HCT116 (cell line): ENCODE results near the gene ITIH4. TPM values are rescaled to one million over a fixed set of nuclear protein-coding genes. Genes with fewer than 3 reads are reported as not detected.

Experiments used
- ATAC-seq: fragments of 200-7000 bp; cut with Tn5 transposase; 2 replicates; pipeline ENCODE4 v1.9.1; 2020; ENCODE audit warnings: mild to moderate bottlenecking, moderate library complexity
- BruUV-seq: library from RNA; stranded (reverse); fragments of 400-500 nt; replicated peaks from 2 replicates; lab custom pipeline; 2021; lab: Mats Ljungman, UMichigan
- CTCF ChIA-PET: fragments of 300-600 bp; sonication (Branson Sonifier 250); formaldehyde crosslinking; loops from one replicate; lab custom pipeline; 2021; ENCODE audit warnings: antibody characterized with exemption; lab: Charles Lee
- POLR2A ChIA-PET: fragments of 300-600, 350-600 bp; sonication (Branson Sonifier 250); formaldehyde crosslinking; loops from one replicate; lab custom pipeline; 2021; ENCODE audit warnings: antibody characterized with exemption; lab: Charles Lee
- RAD21 ChIA-PET, 2 experiments: fragments of 300-600 bp; sonication (Branson Sonifier 250); formaldehyde crosslinking; loops; one replicate each; lab custom pipeline; 2023; ENCODE audit warnings: low total read pairs in 2 of 2; ENCODE audit not compliant: uncharacterized antibody in 2 of 2, unreplicated experiment in 2 of 2, low non-redundant PET in 1 of 2; lab: Charles Lee
- DNase-seq: peaks from one replicate; pipeline ENCODE4 v3.0.0-alpha.2; 2010; ENCODE audit warnings: low read depth, low spot score
- H2AFZ ChIP-seq: fragments of 200-600 bp; shearing (Covaris generic), sonication (generic); 2 replicates; pipeline ENCODE4 v1.6.1; 2017; ENCODE audit warnings: low read depth, mixed run types, mixed read lengths, antibody characterized with exemption, low read length; ENCODE audit not compliant: poor library complexity, severe bottlenecking
- H3K27ac ChIP-seq: 2 replicates; pipeline ENCODE4 v1.5.1; 2012; ENCODE audit warnings: low read depth, low read length
- H3K27me3 ChIP-seq: fragments of 200-600 bp; sonication (generic); 2 replicates; pipeline ENCODE4 v1.6.1; 2016; ENCODE audit warnings: mixed run types, low read length, mixed read lengths; ENCODE audit not compliant: insufficient read depth
- H3K36me3 ChIP-seq, 2 experiments: fragments of 200-500 bp in 1 of 2; fragments of 200-600 bp in 1 of 2; sonication (Bioruptor generic) in 1 of 2; sonication (generic) in 1 of 2; 2 replicates each; pipeline versions ENCODE4 v1.5.1 to v1.6.1; 2014 to 2016; ENCODE audit warnings: low read length in 2 of 2, inconsistent platforms in 1 of 2, mixed read lengths in 1 of 2, mixed run types in 1 of 2; ENCODE audit not compliant: insufficient read depth in 2 of 2, control insufficient read depth in 1 of 2
- H3K4me1 ChIP-seq, 2 experiments: fragments of 200-600 bp in 1 of 2; sonication (generic) in 1 of 2; 2 replicates each; pipeline versions ENCODE4 v1.5.1 to v1.6.1; 2012 to 2017; ENCODE audit warnings: low read length in 2 of 2, inconsistent platforms in 1 of 2, mild to moderate bottlenecking in 1 of 2, mixed read lengths in 1 of 2, mixed run types in 1 of 2, moderate library complexity in 1 of 2; ENCODE audit not compliant: insufficient read depth in 2 of 2, control insufficient read depth in 1 of 2
- H3K4me2 ChIP-seq: fragments of 200-600 bp; sonication (generic); 2 replicates; pipeline ENCODE4 v1.6.1; 2017; ENCODE audit warnings: mixed run types, low read length, mixed read lengths
- H3K4me3 ChIP-seq, 2 experiments: fragments of 200-600 bp in 1 of 2; sonication (generic) in 1 of 2; replicated peaks in 1 of 2; 2 replicates each; pipeline ENCODE4 v1.5.1; 2011 to 2016; ENCODE audit warnings: low read length in 2 of 2, control low read depth in 1 of 2, low read depth in 1 of 2, mild to moderate bottlenecking in 1 of 2, mixed read lengths in 1 of 2, mixed run types in 1 of 2
- H3K79me2 ChIP-seq: fragments of 200-600 bp; sonication (generic); 2 replicates; pipeline ENCODE4 v1.6.1; 2017; ENCODE audit warnings: mild to moderate bottlenecking, mixed run types, low read length, moderate library complexity, mixed read lengths; ENCODE audit not compliant: insufficient read depth
- H3K9ac ChIP-seq: fragments of 200-600 bp; sonication (generic); 2 replicates; pipeline ENCODE4 v1.6.1; 2016; ENCODE audit warnings: low read length, mixed read lengths
- H3K9me2 ChIP-seq: fragments of 200-600 bp; sonication (generic), shearing (Covaris generic); 2 replicates; pipeline ENCODE4 v1.6.1; 2017; ENCODE audit warnings: mixed run types, mild to moderate bottlenecking, moderate library complexity; ENCODE audit not compliant: insufficient read depth
- H3K9me3 ChIP-seq, 2 experiments: fragments of 200-500 bp in 1 of 2; fragments of 200-600 bp in 1 of 2; sonication (Bioruptor generic) in 1 of 2; sonication (generic) in 1 of 2; 2 replicates each; pipeline ENCODE4 v1.6.1; 2014 to 2017; ENCODE audit warnings: low read length in 2 of 2, mixed read lengths in 2 of 2, inconsistent platforms in 1 of 2, low read depth in 1 of 2, mild to moderate bottlenecking in 1 of 2, mixed run types in 1 of 2, moderate library complexity in 1 of 2; ENCODE audit not compliant: control insufficient read depth in 1 of 2, insufficient read depth in 1 of 2
- H4K20me1 ChIP-seq: fragments of 200-600 bp; sonication (generic), shearing (Covaris generic); 2 replicates; pipeline ENCODE4 v1.6.1; 2017; ENCODE audit warnings: mixed run types, mild to moderate bottlenecking, moderate library complexity; ENCODE audit not compliant: insufficient read depth
- CBX3 ChIP-seq: IDR thresholded peaks from 2 replicates; pipeline ENCODE4 v1.6.1; 2012; ENCODE audit warnings: low read depth
- CEBPB ChIP-seq: IDR thresholded peaks from 2 replicates; pipeline ENCODE4 v1.6.1; 2012; ENCODE audit warnings: low read depth
- ELF1 ChIP-seq: IDR thresholded peaks from 2 replicates; pipeline ENCODE4 v1.6.1; 2012; ENCODE audit warnings: low read depth, borderline replicate concordance
- EZH2phosphoT487 ChIP-seq: fragments of 200-600 bp; IDR thresholded peaks from 2 replicates; pipeline ENCODE4 v1.6.1; 2018; ENCODE audit warnings: antibody characterized with exemption, borderline replicate concordance
- MAX ChIP-seq: IDR thresholded peaks from 2 replicates; pipeline ENCODE4 v1.6.1; 2012
- REST ChIP-seq: IDR thresholded peaks from 2 replicates; pipeline ENCODE4 v1.6.1; 2012; ENCODE audit warnings: low read depth
- SP1 ChIP-seq: IDR thresholded peaks from 2 replicates; pipeline ENCODE4 v1.6.1; 2012; ENCODE audit warnings: low read depth
- SRF ChIP-seq: IDR thresholded peaks from 2 replicates; pipeline ENCODE4 v1.6.1; 2012; ENCODE audit warnings: low read depth
- YY1 ChIP-seq: IDR thresholded peaks from 2 replicates; pipeline ENCODE4 v1.6.1; 2011; ENCODE audit warnings: low read length, low read depth, moderate library complexity, mild to moderate bottlenecking; ENCODE audit not compliant: insufficient replicate concordance; ENCODE audit errors: extremely low read depth
- intact Hi-C: fragments of 100-400 bp; cut with micrococcal nuclease; formaldehyde crosslinking; loops from 2 replicates; pipeline ENCODE4 v1.10.0; 2022
- total RNA-seq: library from RNA; stranded (reverse); gene quantifications from one replicate; pipeline ENCODE4 v1.2.1, GENCODE V29; 2021; ENCODE audit not compliant: unreplicated experiment

ITIH4 gene
- total RNA-seq, 1 experiment from 2014 or later, result 4.1 TPM

GRCh38 chr3:52813810-52814209, 16.7 kb downstream of the ITIH4 start:
- RAD21 ChIA-PET, result no interaction called here
- TF ChIP-seq SRF, result no peak
- no peak for TF ChIP-seq YY1
- no peak for TF ChIP-seq CBX3
- TF ChIP-seq EZH2phosphoT487, result no peak
- TF ChIP-seq SP1, result no peak
- TF ChIP-seq CEBPB, result no peak
- no peak for TF ChIP-seq REST
- TF ChIP-seq ELF1, result no peak
- no peak for TF ChIP-seq MAX
- Histone ChIP-seq H3K4me2 (no peak overlapping the region), H3K79me2 (no peaks in the 10 kb centered on the region), H4K20me1 (no peaks in the 10 kb centered on the region), H3K27ac (no peak overlapping the region), H2AFZ (no peak overlapping the region), H3K36me3 (no peaks in the 10 kb centered on the region), H3K4me1 (no peaks in the 10 kb centered on the region), H3K9ac (no peak overlapping the region), H3K9me3 (no peaks in the 10 kb centered on the region), H3K9me2 (no peaks in the 10 kb centered on the region), H3K4me3 (no peak overlapping the region), H3K27me3 (no peaks in the 10 kb centered on the region)
- CTCF ChIA-PET, result no interaction called here
- no peak for ATAC-seq
- POLR2A ChIA-PET, result no interaction called here
- intact Hi-C loops, result no loop called here
- BruUV-seq, result no TSS peak
- DNase-seq, result no peak
